Fibroblast of the aortic adventitia (primary cell): ENCODE data around the gene SLC20A1. TPM values are rescaled to one million over a fixed set of nuclear protein-coding genes. Genes with fewer than 3 reads are reported as not detected.

Experiments
- DNase-seq: peaks from one replicate; pipeline ENCODE4 v3.0.0-alpha.2; 2010; ENCODE audit warnings: low read depth
- H3K4me3 ChIP-seq: 2 replicates; pipeline ENCODE4 v1.5.1; 2011; ENCODE audit warnings: low read depth, mild to moderate bottlenecking, control low read depth, low read length, moderate library complexity
- total RNA-seq: library from RNA; depleted of rRNA; stranded (reverse); fragments of >200 nt; gene quantifications from 2 replicates; pipeline ENCODE4 v1.2.3, GENCODE V29; 2012; ENCODE audit warnings: low replicate concordance
- TF ChIP-seq, protein P1 (sequence below): IDR thresholded peaks from 2 replicates; pipeline ENCODE4 v1.5.1; 2011; ENCODE audit warnings: mild to moderate bottlenecking, low read length, control low read depth, inconsistent platforms; ENCODE audit not compliant: insufficient read depth

SLC20A1 gene
- total RNA-seq, 1 donor, result 134 TPM

DNA sequence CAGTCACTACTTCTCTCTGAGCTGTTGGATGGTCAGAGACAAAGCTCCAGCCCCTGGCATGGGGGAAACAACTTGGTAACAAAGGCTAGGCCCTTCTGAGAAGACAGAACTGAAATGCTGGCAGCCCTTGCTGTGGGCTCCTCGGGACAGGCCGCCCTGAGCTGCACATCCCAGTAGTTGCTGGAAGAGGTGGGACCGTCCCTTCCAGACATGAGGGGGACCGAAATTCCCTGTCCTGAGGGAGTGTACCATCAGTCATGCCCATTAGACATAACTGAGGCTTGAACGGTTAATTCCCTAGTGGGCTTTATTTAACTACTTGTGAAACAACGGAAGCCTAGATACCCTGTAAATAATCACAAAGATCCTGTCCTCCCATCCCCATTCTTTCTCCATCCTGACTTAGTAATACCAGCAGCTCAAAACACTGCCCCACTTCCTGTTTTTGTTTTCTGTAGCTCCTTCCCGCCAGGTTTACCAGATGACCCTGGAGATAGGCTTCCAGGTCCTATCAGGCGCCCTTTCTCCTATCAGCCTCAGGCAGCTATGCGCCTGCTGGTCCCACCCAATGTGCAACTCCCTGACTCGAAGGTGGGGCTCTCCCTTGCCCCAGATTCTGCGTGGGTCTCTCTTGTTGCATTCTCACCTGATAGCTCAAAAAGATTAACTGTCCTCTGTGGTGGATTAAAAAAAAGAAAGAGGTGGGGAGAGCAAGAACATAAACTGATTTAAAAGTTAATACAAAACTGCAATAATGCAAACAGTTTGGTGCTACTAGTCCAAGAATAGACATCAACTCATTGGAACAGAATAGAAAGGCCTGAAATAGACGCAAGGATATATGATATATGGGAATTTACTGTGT is 38.0 kb downstream of the SLC20A1 start:
- DNase-seq, result no peak
- no peak overlapping the region for H3K4me3 ChIP-seq
- TF ChIP-seq, protein P1, sequence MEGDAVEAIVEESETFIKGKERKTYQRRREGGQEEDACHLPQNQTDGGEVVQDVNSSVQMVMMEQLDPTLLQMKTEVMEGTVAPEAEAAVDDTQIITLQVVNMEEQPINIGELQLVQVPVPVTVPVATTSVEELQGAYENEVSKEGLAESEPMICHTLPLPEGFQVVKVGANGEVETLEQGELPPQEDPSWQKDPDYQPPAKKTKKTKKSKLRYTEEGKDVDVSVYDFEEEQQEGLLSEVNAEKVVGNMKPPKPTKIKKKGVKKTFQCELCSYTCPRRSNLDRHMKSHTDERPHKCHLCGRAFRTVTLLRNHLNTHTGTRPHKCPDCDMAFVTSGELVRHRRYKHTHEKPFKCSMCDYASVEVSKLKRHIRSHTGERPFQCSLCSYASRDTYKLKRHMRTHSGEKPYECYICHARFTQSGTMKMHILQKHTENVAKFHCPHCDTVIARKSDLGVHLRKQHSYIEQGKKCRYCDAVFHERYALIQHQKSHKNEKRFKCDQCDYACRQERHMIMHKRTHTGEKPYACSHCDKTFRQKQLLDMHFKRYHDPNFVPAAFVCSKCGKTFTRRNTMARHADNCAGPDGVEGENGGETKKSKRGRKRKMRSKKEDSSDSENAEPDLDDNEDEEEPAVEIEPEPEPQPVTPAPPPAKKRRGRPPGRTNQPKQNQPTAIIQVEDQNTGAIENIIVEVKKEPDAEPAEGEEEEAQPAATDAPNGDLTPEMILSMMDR, result no peak

DNA sequence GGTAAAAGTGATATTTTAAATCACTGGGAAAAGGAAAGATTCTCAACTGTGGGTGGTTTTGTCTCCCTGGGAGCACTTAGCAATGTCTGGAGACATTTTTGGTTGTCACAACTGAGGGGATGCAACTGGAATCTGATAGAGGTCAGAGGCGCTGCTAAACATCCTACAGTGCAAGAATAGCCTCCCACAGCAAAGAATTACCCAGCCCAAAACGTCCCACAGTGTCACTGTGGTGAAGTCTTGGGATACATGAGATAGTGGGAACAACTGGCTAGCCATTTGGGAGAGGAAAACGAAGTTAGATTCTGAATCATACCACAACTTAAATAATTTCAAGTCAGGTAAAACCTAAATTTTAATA is 38.7 kb downstream of the SLC20A1 start:
- no peak for DNase-seq
- no peak overlapping the region for H3K4me3 ChIP-seq
- TF ChIP-seq, protein P1, result no peak

DNA sequence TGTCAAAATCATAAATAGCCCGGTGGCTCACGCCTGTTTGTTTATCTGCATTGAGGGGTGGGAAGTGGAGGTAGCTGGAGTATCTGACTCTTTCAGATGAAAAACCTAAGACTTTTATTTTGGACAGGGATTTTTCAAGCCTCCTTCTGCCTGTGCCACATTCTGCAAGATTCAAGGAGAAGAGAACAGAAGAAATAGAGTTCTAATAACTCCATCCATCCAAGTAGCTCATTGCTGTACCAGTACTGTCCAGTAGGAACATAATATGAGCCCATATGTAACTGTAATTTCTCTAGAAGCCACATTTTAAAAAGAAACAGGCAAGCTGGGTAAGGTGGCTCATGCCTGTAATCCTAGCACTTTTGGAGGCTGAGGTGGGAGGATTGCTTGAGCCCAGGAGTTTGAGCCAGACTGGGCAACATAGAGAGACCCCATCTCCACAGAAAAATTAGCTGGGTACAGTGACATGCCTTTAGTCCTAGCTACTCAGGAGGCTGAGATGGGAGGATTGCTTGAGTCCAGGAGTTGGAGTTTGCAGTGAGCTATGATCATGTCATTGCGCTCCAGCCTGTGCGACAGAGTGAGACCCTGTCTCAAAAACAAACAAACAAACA is 39.6 kb downstream of the SLC20A1 start:
- no peak for DNase-seq
- TF ChIP-seq, protein P1, result peak; percentile 41
- H3K4me3 ChIP-seq, result no peak overlapping the region

DNA sequence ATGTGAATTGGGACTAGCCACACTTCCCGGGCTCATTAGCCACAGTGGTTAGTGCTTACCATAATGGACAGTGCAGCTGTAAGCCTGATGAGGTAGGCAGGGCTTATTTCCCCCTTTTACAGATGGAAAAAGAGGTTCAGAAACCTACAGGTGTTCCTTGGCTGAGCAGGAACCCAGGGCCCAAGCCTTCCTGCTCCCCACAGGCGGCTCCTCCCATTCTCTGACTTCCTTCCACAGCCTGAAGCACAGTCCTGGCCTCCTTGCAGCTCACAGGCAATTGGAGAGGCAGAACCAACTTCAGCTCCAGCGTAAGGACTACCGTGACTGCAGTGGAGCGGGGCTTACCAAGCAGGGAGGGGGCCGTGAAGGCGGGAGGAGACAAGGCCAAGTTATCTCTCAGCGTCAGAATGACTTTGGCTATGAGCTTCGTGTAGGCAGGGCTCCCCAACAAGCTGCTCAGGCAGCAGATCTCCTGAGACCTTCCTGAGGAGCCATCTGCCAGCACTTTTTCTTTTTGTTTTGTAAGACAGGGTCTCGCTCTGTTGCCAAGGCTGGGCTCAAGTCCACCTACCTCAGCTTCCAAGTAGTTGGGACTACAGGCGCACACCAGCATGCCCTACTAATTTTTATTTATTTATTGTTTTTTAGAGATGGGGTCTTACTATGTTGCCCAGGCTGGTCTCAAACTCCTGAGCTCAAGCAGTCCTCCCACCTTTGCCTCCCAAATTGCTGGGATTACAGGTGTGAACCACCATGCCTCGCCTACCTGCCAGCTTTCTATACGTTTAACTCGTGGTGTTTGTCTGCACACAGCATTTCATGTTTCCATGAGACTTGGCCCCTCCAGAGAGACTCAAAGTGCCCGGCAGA is 40.8 kb downstream of the SLC20A1 start:
- DNase-seq, result no peak
- TF ChIP-seq, protein P1, result no peak
- H3K4me3 ChIP-seq, result no peak overlapping the region

DNA sequence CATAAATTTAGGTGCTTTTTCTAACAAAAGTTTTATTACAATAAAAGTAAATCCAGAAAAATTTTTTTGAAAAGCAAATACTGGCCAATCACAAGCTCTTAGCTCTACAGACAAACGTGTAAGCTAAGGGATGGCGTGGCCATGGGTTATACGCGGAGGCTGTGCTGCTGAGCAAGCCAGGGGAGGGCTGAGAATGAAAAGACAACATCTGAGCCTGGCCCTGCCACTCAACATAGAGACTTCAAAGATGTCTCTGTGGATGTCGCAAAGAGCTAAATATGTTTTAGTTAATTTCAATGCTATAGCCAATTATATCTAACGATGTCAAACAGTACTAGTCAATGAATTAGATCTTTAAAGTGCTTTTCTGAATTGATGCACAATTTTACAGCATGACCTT is 41.8 kb downstream of the SLC20A1 start:
- H3K4me3 ChIP-seq, result no peak overlapping the region
- TF ChIP-seq, protein P1, result no peak
- DNase-seq, result no peak

DNA sequence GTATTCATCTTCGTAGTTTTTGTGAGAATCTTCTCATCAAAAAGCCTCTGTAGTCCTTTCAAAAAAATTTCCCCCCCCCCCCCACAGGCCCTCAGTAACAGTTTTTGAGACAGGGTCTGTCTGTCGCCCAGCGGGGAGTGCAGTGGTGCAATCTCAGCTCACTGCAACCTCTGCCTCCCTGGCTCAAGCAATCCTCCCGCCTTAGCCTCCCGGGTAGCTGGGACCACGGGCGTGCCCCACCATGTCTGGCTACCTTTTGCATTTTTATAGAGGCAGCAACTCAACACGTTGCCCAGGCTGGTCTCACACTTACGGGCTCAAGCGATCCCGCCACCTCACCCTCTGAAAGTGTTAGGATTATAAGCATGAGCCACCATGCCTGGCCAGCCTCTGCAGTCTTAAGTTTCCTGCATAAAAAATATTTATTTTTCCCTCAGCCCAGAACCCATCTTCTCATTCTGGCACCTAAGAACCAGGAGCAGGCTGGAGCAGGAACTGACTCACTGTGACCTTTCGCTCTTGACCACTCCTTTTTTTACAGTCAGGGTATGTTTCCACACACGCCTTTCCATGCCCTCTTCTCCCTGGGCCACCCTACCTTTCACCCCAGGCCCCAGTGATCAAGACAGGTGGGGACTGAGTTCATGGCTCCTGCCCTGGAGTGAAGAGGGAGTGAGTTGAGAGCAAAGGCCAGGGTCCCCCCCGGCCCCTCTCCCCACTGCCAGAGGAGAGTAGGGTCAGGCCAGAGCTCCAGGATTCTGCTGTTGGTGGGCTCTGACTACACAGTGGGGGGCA is 42.5 kb downstream of the SLC20A1 start:
- TF ChIP-seq, protein P1, result no peak
- DNase-seq, result no peak
- H3K4me3 ChIP-seq, result no peak overlapping the region
